DND-41 (cell line): ENCODE results near the gene ADORA2A.

ENCODE experiments used
- ATAC-seq: fragments of 200-7000 bp; cut with Tn5 transposase; 3 replicates; pipeline ENCODE4 v1.9.1; 2021; ENCODE audit warnings: low read depth; ENCODE audit not compliant: insufficient read depth
- DNase-seq: peaks from one replicate; pipeline ENCODE4 v3.0.0-alpha.2; 2020
- H2AFZ ChIP-seq: 2 replicates; pipeline ENCODE4 v1.6.0; 2012; ENCODE audit warnings: low read depth, low read length
- H3K27ac ChIP-seq: 2 replicates; pipeline ENCODE4 v1.5.1; 2012; ENCODE audit warnings: low read length, inconsistent platforms
- H3K27me3 ChIP-seq: fragments of 200-600 bp; sonication (generic); 2 replicates; pipeline ENCODE4 v1.6.0; 2012; ENCODE audit warnings: low read length, mild to moderate bottlenecking, inconsistent platforms; ENCODE audit not compliant: insufficient read depth, poor library complexity
- H3K36me3 ChIP-seq: 2 replicates; pipeline ENCODE4 v1.5.1; 2012; ENCODE audit warnings: low read length, inconsistent platforms; ENCODE audit not compliant: insufficient read depth
- H3K4me1 ChIP-seq: 2 replicates; pipeline ENCODE4 v1.5.1; 2012; ENCODE audit warnings: mild to moderate bottlenecking, low read length; ENCODE audit not compliant: insufficient read depth
- H3K4me2 ChIP-seq: 2 replicates; pipeline ENCODE4 v1.6.0; 2012; ENCODE audit warnings: mild to moderate bottlenecking, moderate library complexity, low read length, inconsistent platforms; ENCODE audit not compliant: insufficient read depth
- H3K4me3 ChIP-seq, 2 experiments: fragments of 200-600 bp in 1 of 2; shearing (Covaris generic) in 1 of 2; 2 replicates each; pipeline ENCODE4 v1.5.1; 2012 to 2016; ENCODE audit warnings: inconsistent platforms in 2 of 2, low read length in 2 of 2, mild to moderate bottlenecking in 2 of 2, low read depth in 1 of 2, moderate library complexity in 1 of 2
- H3K79me2 ChIP-seq: 2 replicates; pipeline ENCODE4 v1.6.0; 2012; ENCODE audit warnings: low read length, inconsistent platforms; ENCODE audit not compliant: insufficient read depth
- H3K9ac ChIP-seq: 2 replicates; pipeline ENCODE4 v1.6.0; 2012; ENCODE audit warnings: low read depth, mild to moderate bottlenecking, inconsistent platforms, low read length, moderate library complexity
- H3K9me3 ChIP-seq: 2 replicates; pipeline ENCODE4 v1.5.1; 2012; ENCODE audit warnings: low read length, moderate library complexity, mild to moderate bottlenecking, inconsistent platforms; ENCODE audit not compliant: insufficient read depth, severe bottlenecking
- H4K20me1 ChIP-seq: 2 replicates; pipeline ENCODE4 v1.6.0; 2012; ENCODE audit warnings: low read length; ENCODE audit not compliant: insufficient read depth
- CTCF ChIP-seq: IDR thresholded peaks from 2 replicates; pipeline ENCODE4 v1.5.1; 2012; ENCODE audit warnings: borderline replicate concordance, low read length, moderate library complexity, mild to moderate bottlenecking; ENCODE audit not compliant: poor library complexity, severe bottlenecking; ENCODE audit errors: extremely low read depth
- EZH2 ChIP-seq: IDR thresholded peaks from 3 replicates; pipeline ENCODE4 v1.6.1; 2012; ENCODE audit warnings: borderline replicate concordance, low read depth, mild to moderate bottlenecking, moderate library complexity, low read length, inconsistent platforms; ENCODE audit not compliant: severe bottlenecking

Gene ADORA2A

DNA sequence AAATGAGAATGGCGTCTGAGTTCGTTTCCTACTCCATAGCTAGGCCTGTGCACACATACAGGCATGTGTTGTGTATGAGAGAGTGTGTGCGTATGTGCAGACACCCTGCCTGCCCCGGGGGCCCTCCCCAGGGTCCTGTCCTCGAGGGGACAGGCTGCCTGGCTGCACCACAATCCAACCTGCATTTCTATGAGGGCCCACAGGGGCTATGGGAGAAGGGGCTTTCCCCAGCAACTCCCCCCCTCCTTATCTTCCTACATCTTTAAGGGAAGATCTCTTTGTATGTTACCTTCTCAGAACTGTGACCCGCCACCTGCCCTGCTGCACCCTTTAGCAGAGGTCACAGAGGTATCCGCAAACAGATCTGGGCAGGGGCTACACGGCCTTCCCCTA lies 14.9 kb downstream of the ADORA2A start:
- Histone ChIP-seq H4K20me1 (no peaks in the 10 kb centered on the region), H3K4me3 (no peak overlapping the region), H3K79me2 (0 out of 2 replicates have a peak, but pooled peaks cover 2% of the 10 kb centered on the region), H3K27ac (peak overlapping the region; percentile 36; the same call in 1 of the 2 replicates), H3K36me3 (peaks cover 29% of the 10 kb centered on the region), H3K9ac (no peak overlapping the region), H3K27me3 (no peaks in the 10 kb centered on the region), H3K4me2 (no peak overlapping the region), H3K9me3 (no peaks in the 10 kb centered on the region), H3K4me1 (peaks cover 18% of the 10 kb centered on the region), H2AFZ (no peak overlapping the region)
- no peak for DNase-seq
- TF ChIP-seq EZH2 (no peak), CTCF (no peak)
- ATAC-seq = no peak

GRCh38 chr22:24443668-24444067 lies 16.3 kb downstream of the ADORA2A start:
- Histone ChIP-seq H3K36me3 (peaks cover 29% of the 10 kb centered on the region), H3K4me3 (no peak overlapping the region), H3K9ac (no peak overlapping the region), H3K4me1 (peaks cover 4% of the 10 kb centered on the region), H2AFZ (no peak overlapping the region), H3K27ac (no peak overlapping the region), H4K20me1 (no peaks in the 10 kb centered on the region), H3K4me2 (no peak overlapping the region), H3K9me3 (no peaks in the 10 kb centered on the region), H3K27me3 (no peaks in the 10 kb centered on the region), H3K79me2 (0 out of 2 replicates have a peak, but pooled peaks cover 2% of the 10 kb centered on the region)
- no peak for ATAC-seq
- no peak for TF ChIP-seq EZH2
- no peak for TF ChIP-seq CTCF
- DNase-seq = no peak

DNA sequence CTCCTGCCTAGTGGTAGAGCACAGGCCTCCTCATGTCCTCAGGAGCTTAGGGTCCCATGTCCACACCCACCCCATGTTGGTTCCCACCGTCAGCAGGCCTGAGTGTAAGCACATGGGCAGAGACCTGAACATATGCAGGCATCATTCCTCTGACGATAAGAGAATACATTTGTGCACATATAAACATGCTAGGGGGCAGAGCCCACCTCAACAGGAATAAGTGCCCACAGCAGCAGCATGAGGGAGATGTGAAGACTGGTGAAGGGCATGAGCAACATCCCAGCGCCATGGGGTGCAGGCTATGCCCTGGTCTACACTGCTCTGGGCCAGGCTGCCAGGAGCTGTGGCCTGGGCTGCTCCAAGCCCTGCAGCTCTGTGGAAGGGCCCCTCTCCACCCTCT lies 16.9 kb downstream of the ADORA2A start:
- H3K27ac ChIP-seq = no peak overlapping the region
- 0 out of 2 replicates have a peak, but pooled peaks cover 2% of the 10 kb centered on the region for H3K4me1 ChIP-seq
- no peak overlapping the region for H3K4me2 ChIP-seq
- H3K27me3 ChIP-seq = no peaks in the 10 kb centered on the region
- TF ChIP-seq EZH2 (no peak), CTCF (no peak)
- H3K79me2 ChIP-seq = 0 out of 2 replicates have a peak, but pooled peaks cover 2% of the 10 kb centered on the region
- peaks cover 29% of the 10 kb centered on the region for H3K36me3 ChIP-seq
- ATAC-seq = no peak
- no peaks in the 10 kb centered on the region for H4K20me1 ChIP-seq
- no peak overlapping the region for H3K9ac ChIP-seq
- H2AFZ ChIP-seq = no peak overlapping the region
- H3K4me3 ChIP-seq = no peak overlapping the region
- no peak for DNase-seq
- H3K9me3 ChIP-seq = no peaks in the 10 kb centered on the region

DNA sequence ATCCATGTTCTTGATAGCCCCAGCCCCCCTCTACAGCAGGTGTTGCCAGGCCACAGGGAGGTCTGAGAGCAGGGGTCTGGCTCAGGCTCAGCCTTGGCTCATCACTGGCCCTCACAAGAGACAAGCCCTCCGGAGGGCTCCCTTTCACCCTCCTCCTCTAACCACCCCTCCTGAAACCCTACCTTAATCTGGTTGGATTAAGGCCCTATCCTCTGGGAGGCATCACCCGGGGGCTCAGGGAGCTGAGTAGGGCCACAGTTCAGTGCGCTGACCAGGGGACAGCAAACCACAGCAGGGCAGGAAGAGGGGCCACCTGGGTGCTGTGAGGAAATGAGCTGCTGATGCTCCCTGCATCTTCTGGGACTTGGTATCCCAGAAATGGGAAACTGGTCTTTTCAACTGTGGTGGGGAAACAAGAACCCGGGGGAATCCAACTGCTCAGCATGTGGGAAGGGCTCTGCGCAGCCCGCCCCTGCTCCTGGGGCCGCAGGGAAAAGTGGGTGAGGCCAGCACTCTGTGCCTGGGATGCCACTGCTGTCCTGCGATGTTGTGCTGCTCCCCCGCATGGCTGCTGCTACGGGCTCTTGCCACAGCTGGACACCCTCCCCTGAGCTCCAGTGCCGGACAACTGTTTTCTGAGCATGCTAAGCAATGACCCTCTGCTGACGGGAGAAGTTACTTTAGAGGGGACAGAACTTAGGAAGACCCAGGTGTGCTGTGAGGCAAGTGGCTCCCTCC lies 17.5 kb downstream of the ADORA2A start:
- Histone ChIP-seq H3K4me1 (no peaks in the 10 kb centered on the region), H4K20me1 (no peaks in the 10 kb centered on the region), H3K9ac (no peak overlapping the region), H2AFZ (no peak overlapping the region), H3K4me3 (no peak overlapping the region), H3K27me3 (no peaks in the 10 kb centered on the region), H3K36me3 (peaks cover 25% of the 10 kb centered on the region), H3K4me2 (no peak overlapping the region), H3K27ac (0 out of 2 replicates have a peak overlapping the region, but pooled peaks have one; percentile 13), H3K79me2 (no peaks in the 10 kb centered on the region), H3K9me3 (no peaks in the 10 kb centered on the region)
- ATAC-seq = no peak
- no peak for DNase-seq
- TF ChIP-seq CTCF (no peak), EZH2 (no peak)
